ENCODE measurements around the gene ANO2.

DNA sequence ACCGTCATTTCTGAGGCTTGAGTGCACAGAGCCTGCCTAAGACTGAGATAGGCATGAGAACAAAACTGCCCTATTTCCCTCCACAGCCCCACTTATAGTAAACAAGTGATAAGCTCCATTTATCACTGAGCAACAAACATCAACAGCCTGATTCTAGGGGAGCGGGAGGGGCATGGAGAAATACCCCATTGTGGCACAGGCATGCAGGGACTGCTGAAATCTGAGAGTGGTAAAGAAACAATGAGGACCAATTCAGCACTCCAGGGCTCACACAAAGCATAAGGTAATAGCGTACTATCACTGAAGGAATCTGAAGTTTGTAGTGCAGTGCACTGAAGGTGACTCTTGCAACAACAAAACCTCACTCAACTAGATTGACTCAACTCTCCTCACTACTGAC, 186.7 kb downstream of the ANO2 start:
- TF ChIP-seq, protein P1, sequence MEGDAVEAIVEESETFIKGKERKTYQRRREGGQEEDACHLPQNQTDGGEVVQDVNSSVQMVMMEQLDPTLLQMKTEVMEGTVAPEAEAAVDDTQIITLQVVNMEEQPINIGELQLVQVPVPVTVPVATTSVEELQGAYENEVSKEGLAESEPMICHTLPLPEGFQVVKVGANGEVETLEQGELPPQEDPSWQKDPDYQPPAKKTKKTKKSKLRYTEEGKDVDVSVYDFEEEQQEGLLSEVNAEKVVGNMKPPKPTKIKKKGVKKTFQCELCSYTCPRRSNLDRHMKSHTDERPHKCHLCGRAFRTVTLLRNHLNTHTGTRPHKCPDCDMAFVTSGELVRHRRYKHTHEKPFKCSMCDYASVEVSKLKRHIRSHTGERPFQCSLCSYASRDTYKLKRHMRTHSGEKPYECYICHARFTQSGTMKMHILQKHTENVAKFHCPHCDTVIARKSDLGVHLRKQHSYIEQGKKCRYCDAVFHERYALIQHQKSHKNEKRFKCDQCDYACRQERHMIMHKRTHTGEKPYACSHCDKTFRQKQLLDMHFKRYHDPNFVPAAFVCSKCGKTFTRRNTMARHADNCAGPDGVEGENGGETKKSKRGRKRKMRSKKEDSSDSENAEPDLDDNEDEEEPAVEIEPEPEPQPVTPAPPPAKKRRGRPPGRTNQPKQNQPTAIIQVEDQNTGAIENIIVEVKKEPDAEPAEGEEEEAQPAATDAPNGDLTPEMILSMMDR (conservative IDR thresholded peaks at IDR 0.05; ENCODE audit: low read depth in 2 of 2): no peak
- TF ChIP-seq EZH2 (IDR thresholded peaks at IDR 0.05; ENCODE audit: low read depth, unreplicated experiment): no peak
- no peak for TF ChIP-seq POLR2AphosphoS5 (IDR thresholded peaks at IDR 0.05; ENCODE audit: low read depth)
- TF ChIP-seq, protein P2, sequence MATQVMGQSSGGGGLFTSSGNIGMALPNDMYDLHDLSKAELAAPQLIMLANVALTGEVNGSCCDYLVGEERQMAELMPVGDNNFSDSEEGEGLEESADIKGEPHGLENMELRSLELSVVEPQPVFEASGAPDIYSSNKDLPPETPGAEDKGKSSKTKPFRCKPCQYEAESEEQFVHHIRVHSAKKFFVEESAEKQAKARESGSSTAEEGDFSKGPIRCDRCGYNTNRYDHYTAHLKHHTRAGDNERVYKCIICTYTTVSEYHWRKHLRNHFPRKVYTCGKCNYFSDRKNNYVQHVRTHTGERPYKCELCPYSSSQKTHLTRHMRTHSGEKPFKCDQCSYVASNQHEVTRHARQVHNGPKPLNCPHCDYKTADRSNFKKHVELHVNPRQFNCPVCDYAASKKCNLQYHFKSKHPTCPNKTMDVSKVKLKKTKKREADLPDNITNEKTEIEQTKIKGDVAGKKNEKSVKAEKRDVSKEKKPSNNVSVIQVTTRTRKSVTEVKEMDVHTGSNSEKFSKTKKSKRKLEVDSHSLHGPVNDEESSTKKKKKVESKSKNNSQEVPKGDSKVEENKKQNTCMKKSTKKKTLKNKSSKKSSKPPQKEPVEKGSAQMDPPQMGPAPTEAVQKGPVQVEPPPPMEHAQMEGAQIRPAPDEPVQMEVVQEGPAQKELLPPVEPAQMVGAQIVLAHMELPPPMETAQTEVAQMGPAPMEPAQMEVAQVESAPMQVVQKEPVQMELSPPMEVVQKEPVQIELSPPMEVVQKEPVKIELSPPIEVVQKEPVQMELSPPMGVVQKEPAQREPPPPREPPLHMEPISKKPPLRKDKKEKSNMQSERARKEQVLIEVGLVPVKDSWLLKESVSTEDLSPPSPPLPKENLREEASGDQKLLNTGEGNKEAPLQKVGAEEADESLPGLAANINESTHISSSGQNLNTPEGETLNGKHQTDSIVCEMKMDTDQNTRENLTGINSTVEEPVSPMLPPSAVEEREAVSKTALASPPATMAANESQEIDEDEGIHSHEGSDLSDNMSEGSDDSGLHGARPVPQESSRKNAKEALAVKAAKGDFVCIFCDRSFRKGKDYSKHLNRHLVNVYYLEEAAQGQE (IDR thresholded peaks at IDR 0.05; ENCODE audit: unreplicated experiment): no peak
- TF ChIP-seq EZH2phosphoT487 (IDR thresholded peaks at IDR 0.05; ENCODE audit: unreplicated experiment): no peak
- TF ChIP-seq ZNF114 (CRISPR knock-in tag; IDR thresholded peaks at IDR 0.05): no peak

Measured in GM23338 (cell line).